Right lobe of liver (tissue), 4 donors: Measurements from ENCODE around the gene SLC8A1.

ENCODE experiments used
- POLR2A ChIP-seq: fragments of 450-650 bp; IDR thresholded peaks from one replicate; pipeline ENCODE4 v1.6.1; 2017; ENCODE audit warnings: antibody characterized with exemption, mild to moderate bottlenecking
- TF ChIP-seq, protein P1 (sequence below), 4 donors: fragments of 200-600 bp in 3 of 4; fragments of 450-650 bp in 1 of 4; IDR thresholded peaks; one replicate each; pipeline versions ENCODE4 v1.5.1 to v1.8.0; 2016 to 2022; ENCODE audit warnings: antibody characterized with exemption in 4 of 4, mild to moderate bottlenecking in 2 of 4
- donor health status: DM: no; HTN: no; CAD: no.
- donor health status: DM: no; HTN: no; CAD: no.
- donor health status: DM: no; HTN: yes; CAD: no.

DNA sequence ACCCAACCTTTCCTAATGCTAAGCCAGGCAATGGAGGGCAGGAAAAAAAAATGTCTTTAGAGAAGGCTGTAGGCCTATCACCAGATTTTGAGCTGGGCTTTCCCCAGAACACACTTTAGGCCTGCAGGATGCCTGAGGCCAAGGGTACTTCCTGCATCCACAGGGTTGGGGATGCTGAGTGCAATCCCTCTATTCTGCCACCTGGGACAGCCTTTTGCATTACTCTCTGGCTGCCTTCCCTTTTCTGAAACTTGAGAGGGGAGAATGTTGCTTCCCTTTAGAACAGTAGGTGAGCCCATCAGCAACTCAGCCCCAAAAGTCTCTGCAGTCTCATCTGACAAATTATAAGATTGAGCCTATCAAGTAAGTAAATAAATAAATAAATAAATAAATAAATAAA is 195.2 kb downstream of the SLC8A1 start:
- TF ChIP-seq, protein P1, sequence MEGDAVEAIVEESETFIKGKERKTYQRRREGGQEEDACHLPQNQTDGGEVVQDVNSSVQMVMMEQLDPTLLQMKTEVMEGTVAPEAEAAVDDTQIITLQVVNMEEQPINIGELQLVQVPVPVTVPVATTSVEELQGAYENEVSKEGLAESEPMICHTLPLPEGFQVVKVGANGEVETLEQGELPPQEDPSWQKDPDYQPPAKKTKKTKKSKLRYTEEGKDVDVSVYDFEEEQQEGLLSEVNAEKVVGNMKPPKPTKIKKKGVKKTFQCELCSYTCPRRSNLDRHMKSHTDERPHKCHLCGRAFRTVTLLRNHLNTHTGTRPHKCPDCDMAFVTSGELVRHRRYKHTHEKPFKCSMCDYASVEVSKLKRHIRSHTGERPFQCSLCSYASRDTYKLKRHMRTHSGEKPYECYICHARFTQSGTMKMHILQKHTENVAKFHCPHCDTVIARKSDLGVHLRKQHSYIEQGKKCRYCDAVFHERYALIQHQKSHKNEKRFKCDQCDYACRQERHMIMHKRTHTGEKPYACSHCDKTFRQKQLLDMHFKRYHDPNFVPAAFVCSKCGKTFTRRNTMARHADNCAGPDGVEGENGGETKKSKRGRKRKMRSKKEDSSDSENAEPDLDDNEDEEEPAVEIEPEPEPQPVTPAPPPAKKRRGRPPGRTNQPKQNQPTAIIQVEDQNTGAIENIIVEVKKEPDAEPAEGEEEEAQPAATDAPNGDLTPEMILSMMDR (IDR thresholded peaks at IDR 0.05) = no peak
- TF ChIP-seq POLR2A = no peak
